DOHH2 (cell line): Measurements from ENCODE around the gene TAF1B.

ENCODE experiments used
- EZH2phosphoT487 ChIP-seq: fragments of 200-600 bp; sonication (generic); IDR thresholded peaks from 2 replicates; pipeline ENCODE4 v1.6.1; 2017; ENCODE audit warnings: borderline replicate concordance, mild to moderate bottlenecking, antibody characterized with exemption, low read length, moderate library complexity, mixed read lengths
- TF ChIP-seq, protein P1 (sequence below): fragments of 200-600 bp; sonication (generic); IDR thresholded peaks from one replicate; pipeline ENCODE4 v1.5.1; 2014; ENCODE audit warnings: antibody characterized with exemption, mild to moderate bottlenecking, low read depth, low read length; ENCODE audit not compliant: poor library complexity, severe bottlenecking

DNA sequence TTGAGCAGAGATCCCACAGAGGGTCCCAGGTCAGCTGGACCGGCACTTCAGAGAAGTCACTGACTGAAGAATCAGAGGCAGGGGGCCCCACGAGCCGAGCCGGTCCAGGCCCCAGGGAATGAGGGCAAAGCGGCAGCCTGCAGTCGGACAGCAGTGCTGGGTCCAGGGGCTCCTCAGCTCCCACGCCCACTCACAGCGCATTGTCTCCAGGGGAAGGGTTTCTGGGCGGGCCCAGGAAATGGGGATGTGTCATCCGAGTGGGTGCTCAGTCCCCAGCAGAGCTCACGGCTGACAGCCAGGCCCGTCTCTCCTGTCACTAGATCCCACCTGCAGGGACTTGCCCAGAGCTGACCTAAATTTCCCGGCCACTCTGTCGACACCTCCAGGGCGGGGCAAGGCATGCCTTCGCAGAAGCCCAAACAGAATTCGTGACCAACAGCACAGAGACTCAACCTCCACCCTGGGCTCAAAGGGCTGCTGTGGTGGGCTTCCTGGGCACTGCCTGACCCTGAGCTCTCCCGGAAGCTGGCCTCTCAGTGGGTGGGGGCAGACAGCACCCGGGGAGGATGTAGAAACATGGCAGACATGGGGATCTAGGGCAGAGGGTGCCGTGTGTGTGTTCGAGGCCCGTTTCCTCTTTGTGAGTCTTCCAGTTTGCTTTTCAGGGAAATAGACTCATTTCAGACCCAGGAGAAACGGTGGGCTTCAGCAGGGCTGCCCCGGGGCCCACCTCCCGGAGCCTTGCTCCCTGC is 42.1 kb upstream of the TAF1B start:
- TF ChIP-seq, protein P1, sequence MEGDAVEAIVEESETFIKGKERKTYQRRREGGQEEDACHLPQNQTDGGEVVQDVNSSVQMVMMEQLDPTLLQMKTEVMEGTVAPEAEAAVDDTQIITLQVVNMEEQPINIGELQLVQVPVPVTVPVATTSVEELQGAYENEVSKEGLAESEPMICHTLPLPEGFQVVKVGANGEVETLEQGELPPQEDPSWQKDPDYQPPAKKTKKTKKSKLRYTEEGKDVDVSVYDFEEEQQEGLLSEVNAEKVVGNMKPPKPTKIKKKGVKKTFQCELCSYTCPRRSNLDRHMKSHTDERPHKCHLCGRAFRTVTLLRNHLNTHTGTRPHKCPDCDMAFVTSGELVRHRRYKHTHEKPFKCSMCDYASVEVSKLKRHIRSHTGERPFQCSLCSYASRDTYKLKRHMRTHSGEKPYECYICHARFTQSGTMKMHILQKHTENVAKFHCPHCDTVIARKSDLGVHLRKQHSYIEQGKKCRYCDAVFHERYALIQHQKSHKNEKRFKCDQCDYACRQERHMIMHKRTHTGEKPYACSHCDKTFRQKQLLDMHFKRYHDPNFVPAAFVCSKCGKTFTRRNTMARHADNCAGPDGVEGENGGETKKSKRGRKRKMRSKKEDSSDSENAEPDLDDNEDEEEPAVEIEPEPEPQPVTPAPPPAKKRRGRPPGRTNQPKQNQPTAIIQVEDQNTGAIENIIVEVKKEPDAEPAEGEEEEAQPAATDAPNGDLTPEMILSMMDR, result no peak
- no peak for TF ChIP-seq EZH2phosphoT487
